IPS-11a (cell line): Measurements from ENCODE around the gene COL18A1.

Experiments used
- H3K4me3 ChIP-seq: one replicate; pipeline ENCODE4 v1.5.1; 2013; ENCODE audit warnings: low read depth, low read length, control low read depth

Gene COL18A1

GRCh38 chr21:45451771-45452182 is 46.8 kb downstream of the COL18A1 start:
- H3K4me3 ChIP-seq, result no peak overlapping the region

- H3K4me3 ChIP-seq, result no peak overlapping the region
Observed at GRCh38 chr21:45452696-45453307, 47.8 kb downstream of the COL18A1 start.

GRCh38 chr21:45453308-45453950 is 48.5 kb downstream of the COL18A1 start:
- H3K4me3 ChIP-seq, result no peak overlapping the region

GRCh38 chr21:45454060-45454925 is 49.3 kb downstream of the COL18A1 start:
- no peak overlapping the region for H3K4me3 ChIP-seq

GRCh38 chr21:45454926-45455673 is 50.1 kb downstream of the COL18A1 start:
- no peak overlapping the region for H3K4me3 ChIP-seq

GRCh38 chr21:45455674-45456583 is 51.0 kb downstream of the COL18A1 start:
- no peak overlapping the region for H3K4me3 ChIP-seq

GRCh38 chr21:45456584-45457160 is 51.7 kb downstream of the COL18A1 start:
- H3K4me3 ChIP-seq, result no peak overlapping the region

- H3K4me3 ChIP-seq, result no peak overlapping the region
Observed at GRCh38 chr21:45457161-45457831, 52.3 kb downstream of the COL18A1 start.

- H3K4me3 ChIP-seq, result no peak overlapping the region
Observed at GRCh38 chr21:45457832-45458172, 52.8 kb downstream of the COL18A1 start.

- H3K4me3 ChIP-seq, result no peak overlapping the region
Observed at GRCh38 chr21:45458281-45459170, 53.6 kb downstream of the COL18A1 start.

- H3K4me3 ChIP-seq, result no peak overlapping the region
Observed at GRCh38 chr21:45459171-45460010, 54.4 kb downstream of the COL18A1 start.

GRCh38 chr21:45460011-45460565 is 55.1 kb downstream of the COL18A1 start:
- no peak overlapping the region for H3K4me3 ChIP-seq

GRCh38 chr21:45460611-45461368 is 55.8 kb downstream of the COL18A1 start:
- no peak overlapping the region for H3K4me3 ChIP-seq

- no peak overlapping the region for H3K4me3 ChIP-seq
Observed at GRCh38 chr21:45461369-45461750, 56.4 kb downstream of the COL18A1 start.

GRCh38 chr21:45461806-45462341 is 56.9 kb downstream of the COL18A1 start:
- no peak overlapping the region for H3K4me3 ChIP-seq

GRCh38 chr21:45463871-45464270 is 58.9 kb downstream of the COL18A1 start:
- no peak overlapping the region for H3K4me3 ChIP-seq
